ENCODE measurements around the gene CLTRN.

CLTRN gene

DNA sequence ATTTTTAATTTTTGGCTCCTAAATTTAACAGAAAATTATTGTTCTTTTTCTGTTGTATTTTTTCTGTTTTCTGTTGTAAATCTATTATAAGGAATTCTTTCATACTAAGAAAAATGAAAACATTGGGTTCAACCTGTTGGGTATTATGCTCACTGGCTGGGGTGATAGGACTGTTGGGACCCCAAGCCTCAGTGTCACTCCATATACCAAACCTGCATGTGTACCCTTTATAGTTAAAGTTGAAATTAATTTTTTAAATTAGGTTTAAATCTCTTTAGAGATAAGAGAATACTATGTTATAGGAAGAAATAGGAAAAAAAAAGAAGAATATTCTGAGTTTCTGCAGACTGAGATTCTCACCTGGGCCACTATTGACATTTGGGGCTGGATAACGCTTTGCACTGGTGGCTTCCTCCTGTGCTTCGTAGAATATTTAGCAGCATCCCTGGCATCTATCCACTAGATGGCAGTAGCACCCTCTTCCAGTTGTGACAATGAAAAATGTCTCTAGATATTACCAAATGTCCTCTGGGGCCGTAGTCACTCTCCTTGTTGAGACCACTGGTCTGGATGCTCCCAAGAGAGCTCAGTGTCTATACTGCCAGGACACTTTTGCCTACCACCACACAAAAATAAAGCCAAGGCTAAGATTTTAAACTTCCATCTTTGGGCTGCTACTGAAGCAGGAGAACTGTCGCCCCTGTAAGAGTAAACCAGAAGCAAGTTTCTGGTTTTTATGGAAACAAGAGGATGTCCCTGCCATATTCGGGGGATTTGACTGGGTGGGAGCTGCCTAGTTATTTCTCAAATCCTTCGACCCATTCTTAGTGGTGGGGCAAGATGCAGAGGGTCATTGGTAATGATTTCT, 22.4 kb upstream of the CLTRN start:
- in situ Hi-C loops (cut with HindIII; ENCODE audit: low pct_ligation_motif_present, low sequenced_read_pairs) = no loop called here
- no peak overlapping the region for H3K4me3 ChIP-seq (ENCODE audit: low read depth, low read length)
- TF ChIP-seq, protein P1, sequence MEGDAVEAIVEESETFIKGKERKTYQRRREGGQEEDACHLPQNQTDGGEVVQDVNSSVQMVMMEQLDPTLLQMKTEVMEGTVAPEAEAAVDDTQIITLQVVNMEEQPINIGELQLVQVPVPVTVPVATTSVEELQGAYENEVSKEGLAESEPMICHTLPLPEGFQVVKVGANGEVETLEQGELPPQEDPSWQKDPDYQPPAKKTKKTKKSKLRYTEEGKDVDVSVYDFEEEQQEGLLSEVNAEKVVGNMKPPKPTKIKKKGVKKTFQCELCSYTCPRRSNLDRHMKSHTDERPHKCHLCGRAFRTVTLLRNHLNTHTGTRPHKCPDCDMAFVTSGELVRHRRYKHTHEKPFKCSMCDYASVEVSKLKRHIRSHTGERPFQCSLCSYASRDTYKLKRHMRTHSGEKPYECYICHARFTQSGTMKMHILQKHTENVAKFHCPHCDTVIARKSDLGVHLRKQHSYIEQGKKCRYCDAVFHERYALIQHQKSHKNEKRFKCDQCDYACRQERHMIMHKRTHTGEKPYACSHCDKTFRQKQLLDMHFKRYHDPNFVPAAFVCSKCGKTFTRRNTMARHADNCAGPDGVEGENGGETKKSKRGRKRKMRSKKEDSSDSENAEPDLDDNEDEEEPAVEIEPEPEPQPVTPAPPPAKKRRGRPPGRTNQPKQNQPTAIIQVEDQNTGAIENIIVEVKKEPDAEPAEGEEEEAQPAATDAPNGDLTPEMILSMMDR (IDR thresholded peaks at IDR 0.05; ENCODE audit: low read depth, low read length, missing control alignments) = peak; percentile 86
- peak; percentile 71 for DNase-seq
- H3K36me3 ChIP-seq (replicated peaks) = peaks cover 7% of the 10 kb centered on the region
- no peak overlapping the region for H3K27ac ChIP-seq
- H3K27me3 ChIP-seq (replicated peaks) = no peaks in the 10 kb centered on the region

DNA sequence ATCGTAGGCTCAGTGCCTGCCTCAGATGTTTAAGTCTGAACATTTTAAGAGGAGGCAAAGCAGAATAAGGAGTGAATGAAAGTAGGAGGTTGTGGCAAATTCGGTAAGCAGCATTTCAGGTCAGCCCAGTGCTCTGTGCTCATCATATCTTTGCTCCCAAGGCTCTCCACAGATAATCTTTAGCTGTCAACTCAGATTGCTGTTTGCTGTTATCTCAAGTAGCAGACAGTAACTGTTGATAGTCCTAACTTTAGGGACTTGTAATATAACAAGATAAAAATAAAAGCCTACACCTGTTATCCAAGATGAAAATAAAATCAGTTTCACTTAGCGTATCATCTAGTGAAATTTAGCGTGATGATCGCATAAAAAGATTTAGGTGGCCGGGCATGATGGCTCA, 18.6 kb upstream of the CLTRN start:
- Histone ChIP-seq H3K4me3 (ENCODE audit: low read depth, low read length) (no peak overlapping the region), H3K27me3 (replicated peaks) (no peaks in the 10 kb centered on the region), H3K36me3 (replicated peaks) (no peaks in the 10 kb centered on the region), H3K27ac (no peak overlapping the region)
- DNase-seq = no peak
- TF ChIP-seq, protein P1 (IDR thresholded peaks at IDR 0.05; ENCODE audit: low read depth, low read length, missing control alignments) = no peak
- in situ Hi-C loops (cut with HindIII; ENCODE audit: low pct_ligation_motif_present, low sequenced_read_pairs) = no loop called here

DNA sequence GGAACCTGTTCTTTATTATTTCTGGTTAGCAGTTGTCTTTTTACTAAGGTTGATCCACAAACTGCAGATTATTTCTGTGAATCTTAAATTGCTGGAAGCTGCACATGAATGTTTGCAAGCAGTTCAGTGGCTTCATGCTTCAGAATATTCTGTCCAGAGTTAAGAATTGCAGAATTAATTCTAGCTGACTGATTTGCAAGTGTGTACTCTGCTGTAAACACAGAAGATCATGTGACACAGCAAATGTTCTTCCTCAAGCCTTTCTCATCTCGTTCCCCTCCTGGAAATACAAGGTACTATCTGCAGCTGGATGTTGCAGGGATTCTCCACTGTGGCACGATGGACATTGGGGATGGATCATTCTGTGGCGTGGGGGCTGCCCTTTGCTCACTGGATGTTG, 16.8 kb upstream of the CLTRN start:
- H3K27ac ChIP-seq = no peak overlapping the region
- TF ChIP-seq, protein P1 (IDR thresholded peaks at IDR 0.05; ENCODE audit: low read depth, low read length, missing control alignments) = no peak
- in situ Hi-C loops (cut with HindIII; ENCODE audit: low pct_ligation_motif_present, low sequenced_read_pairs) = no loop called here

DNA sequence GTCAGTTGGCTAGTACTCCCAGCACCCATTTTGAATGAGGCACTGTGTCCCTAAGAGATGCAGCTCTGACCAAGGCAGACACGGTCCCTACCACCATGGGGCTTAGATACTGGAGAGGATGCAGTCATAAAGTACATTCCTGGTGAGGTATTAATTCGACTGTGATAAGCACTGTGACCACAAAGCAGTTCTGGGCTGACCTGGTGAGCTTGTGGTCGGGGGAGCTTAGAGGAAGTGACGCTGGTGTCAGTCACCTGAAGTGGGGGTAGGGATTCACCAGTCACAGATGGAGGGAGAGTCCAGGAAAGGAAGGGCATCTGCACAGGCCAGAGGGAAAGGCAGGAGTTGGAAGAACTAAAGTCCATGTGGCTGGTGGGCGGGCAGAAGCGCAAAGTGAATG, 15.8 kb upstream of the CLTRN start:
- no peak overlapping the region for H3K27ac ChIP-seq
- no peaks in the 10 kb centered on the region for H3K27me3 ChIP-seq (replicated peaks)
- TF ChIP-seq, protein P1 (IDR thresholded peaks at IDR 0.05; ENCODE audit: low read depth, low read length, missing control alignments) = no peak
- peak; percentile 75 for DNase-seq
- H3K36me3 ChIP-seq (replicated peaks) = no peaks in the 10 kb centered on the region
- H3K4me3 ChIP-seq (ENCODE audit: low read depth, low read length) = no peak overlapping the region
- in situ Hi-C loops (cut with HindIII; ENCODE audit: low pct_ligation_motif_present, low sequenced_read_pairs) = no loop called here

More for the DNA sequence above, 16.8 kb upstream of the CLTRN start:
- Histone ChIP-seq H3K27me3 (replicated peaks) (no peaks in the 10 kb centered on the region), H3K4me3 (ENCODE audit: low read depth, low read length) (no peak overlapping the region), H3K36me3 (replicated peaks) (no peaks in the 10 kb centered on the region)
- no peak for DNase-seq

DNA sequence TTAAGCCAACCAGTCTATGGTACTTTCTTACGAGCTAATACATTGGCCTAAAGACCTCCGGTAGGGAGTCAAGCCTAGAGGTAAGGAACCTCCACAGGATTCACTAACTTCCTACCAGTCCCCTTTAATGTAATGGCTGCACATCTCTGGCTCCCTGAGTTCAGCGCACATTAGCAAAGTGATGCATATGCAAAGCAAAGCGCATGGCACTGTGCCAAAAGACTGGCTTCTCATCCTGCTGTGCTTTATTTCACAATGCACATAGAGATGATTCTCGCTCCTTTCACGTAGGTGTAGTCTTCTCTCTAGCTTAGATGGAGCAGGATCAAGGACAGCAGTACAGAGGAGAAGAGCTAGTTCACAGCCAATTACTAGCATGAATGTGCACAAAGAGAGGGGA, 14.6 kb upstream of the CLTRN start:
- DNase-seq = no peak
- no peak overlapping the region for H3K4me3 ChIP-seq (ENCODE audit: low read depth, low read length)
- TF ChIP-seq, protein P1 (IDR thresholded peaks at IDR 0.05; ENCODE audit: low read depth, low read length, missing control alignments) = no peak
- H3K36me3 ChIP-seq (replicated peaks) = no peaks in the 10 kb centered on the region
- H3K27ac ChIP-seq = no peak overlapping the region
- H3K27me3 ChIP-seq (replicated peaks) = no peaks in the 10 kb centered on the region
- in situ Hi-C loops (cut with HindIII; ENCODE audit: low pct_ligation_motif_present, low sequenced_read_pairs) = no loop called here

Measured in brain microvascular endothelial cell (primary cell).